DMS114 treated with DMSO at 0.1 percent for 48 hours (cell line): ENCODE data around the gene NEU4.

Experiments
- DNase-seq: peaks from one replicate; lab custom pipeline; 2025; ENCODE audit not compliant: unreplicated experiment; lab: John Stamatoyannopoulos, UW

NEU4 gene

GRCh38 chr2:241862093-241862492 is 53.1 kb downstream of the NEU4 start:
- no peak for DNase-seq

- DNase-seq = no peak
These were observed 54.0 kb downstream of the NEU4 start for GRCh38 chr2:241862775-241863535.

DNA sequence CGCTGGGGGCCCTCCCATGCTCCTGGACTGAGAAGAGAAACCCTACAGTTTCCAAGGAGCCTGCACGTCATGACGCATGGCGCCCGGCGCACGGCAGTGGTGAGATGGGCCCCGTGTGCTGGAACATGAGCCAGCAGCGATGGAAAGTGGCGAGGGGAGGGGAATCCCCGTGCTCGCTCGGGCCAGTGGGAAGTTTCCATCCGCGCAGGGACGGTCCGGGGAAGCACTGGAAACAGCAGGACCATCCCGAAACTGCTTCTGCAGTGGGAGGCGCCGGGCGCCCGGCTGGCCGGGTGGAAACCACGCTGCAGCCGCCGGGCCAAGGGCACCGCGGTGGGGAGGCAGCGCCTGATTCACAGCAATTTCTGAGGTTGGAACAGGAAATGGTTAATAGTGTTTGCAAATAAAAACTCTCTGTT is 54.6 kb downstream of the NEU4 start:
- no peak for DNase-seq

GRCh38 chr2:241864168-241864849 is 55.3 kb downstream of the NEU4 start:
- no peak for DNase-seq

DNA sequence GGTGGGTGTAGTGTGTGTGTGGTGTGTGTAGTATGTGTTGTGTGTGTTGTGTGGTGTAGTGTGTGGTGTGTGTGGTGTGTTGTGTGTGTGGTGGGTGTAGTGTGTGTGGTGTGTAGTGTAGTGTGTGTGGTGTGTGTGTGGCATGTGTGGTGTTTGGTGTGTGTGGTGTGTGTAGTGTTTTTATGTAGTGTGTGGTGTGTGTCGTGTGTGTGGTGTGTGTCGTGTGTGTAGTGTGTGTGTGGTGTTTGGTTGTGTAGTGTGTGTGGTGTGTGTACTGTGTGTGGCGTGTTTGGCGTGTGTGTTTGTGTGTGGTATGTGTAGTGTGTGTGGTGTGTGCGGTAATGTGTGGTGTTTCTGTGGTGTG is 55.8 kb downstream of the NEU4 start:
- no peak for DNase-seq

DNA sequence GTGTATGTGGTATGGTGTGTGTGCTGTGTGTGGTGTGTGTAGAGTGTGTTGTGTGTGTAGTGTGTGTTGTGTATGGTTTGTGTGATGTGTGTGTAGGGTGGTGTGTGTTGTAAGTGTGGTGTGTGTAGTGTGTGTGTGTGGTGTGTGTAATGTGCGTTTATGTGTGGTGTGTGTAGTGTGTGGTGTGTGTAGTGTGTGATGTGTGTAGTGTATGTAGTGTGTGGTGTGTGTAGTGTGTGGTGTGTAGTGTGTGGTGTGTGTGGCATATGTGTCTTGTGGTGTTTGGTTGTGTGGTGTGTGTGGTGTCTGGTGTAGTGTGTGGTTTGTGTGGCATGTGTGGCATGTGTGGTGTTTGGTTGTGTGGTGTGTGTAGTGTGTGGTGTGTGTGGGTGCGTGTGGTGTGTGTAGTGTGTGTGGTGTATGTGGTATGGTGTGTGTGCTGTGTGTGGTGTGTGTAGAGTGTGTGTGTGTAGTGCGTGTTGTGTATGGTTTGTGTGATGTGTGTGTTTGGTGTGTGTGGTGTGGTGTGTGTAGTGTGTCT is 56.5 kb downstream of the NEU4 start:
- DNase-seq = no peak

- DNase-seq = no peak
These were observed 57.2 kb downstream of the NEU4 start for GRCh38 chr2:241865957-241866789.
